GM03348 (cell line): ENCODE data around the gene TREM2.

Experiments
- DNase-seq: peaks from one replicate; pipeline ENCODE4 v3.0.0; 2012; ENCODE audit warnings: low spot score

TREM2 gene

DNA sequence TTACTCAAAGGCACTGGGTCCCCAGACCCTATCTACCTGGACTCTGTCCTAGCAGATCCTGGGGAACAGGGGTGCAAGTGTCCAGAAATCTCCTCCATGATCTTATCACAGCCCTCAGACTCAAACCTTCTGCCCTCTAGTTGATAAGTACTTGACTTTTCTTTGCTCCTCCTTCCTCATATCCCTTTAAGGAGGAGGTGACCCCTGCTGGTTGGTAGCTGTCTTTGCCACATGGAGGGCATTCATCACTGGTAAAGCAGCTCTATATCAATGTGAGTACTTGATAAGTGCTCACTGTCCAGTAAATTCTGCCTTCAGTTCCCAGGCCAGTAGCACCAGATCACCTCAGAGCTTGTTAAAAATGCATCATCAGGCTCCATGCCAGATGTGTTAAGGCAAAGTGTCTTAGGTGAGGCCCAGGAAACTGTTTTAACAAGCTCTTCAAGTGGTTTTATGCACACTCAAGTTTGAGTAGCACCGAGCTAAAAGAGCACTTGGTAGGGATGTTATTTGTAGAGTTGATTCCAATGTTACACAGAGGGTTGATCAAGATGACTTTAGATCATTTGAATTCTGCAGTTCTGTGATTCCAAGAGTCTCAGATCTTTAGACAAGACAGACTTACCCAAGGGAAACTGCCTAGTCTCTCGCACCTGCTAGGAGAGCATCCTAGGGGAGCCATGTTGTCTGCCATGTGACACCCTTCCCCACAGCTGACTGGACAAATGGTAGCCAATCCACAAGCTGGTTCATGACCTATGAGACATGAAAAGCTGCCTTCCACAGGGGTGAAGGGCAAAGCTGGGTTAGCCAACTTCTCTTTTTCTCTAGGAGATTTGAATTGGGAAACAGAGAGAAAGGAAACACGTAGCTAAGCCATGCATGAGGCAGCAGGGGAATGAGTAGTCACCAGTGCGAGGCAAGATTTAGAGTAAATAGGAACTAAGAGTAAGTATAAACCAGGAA is 19.4 kb upstream of the TREM2 start:
- DNase-seq = peak; percentile 42

DNA sequence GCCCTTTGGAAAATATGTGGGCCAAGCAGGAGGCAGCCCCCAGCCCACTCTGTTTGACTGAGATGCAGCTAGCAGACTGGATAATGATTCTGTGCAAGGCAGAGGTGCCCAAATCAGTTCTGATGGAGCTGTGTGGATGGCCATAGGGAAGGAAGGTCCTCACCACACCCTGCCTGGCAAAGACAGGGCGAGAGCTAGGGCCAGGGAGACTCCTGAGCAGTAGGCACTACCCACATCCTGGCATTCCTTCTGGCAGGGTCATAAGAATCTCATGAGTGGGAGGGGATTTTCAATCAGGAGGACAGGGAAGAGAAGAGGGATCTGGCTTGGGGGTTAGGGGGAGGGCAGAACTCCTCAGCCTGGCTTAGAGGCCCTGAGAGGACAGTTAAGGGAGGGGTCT is 18.6 kb upstream of the TREM2 start:
- DNase-seq = no peak

DNA sequence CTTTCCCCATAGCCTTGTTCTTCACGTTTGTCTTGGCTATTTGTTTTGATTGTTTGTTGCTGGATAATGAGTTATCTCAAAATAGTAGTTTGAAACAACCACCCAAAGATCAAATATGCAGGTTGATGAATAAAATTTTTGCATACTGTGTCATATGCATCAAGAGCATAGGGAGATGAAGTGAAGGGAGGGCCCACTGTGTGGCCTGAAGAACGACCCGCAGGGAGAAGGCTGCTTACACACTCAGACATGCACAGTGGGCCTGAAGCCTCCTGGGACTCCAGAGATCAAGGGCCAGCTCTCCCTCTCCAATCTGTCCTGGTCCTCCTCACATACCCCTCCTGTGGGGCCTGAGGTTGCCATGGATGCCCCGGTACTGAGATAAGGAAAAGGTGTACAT is 16.2 kb upstream of the TREM2 start:
- no peak for DNase-seq

GRCh38 chr6:41177695-41178094 is 14.8 kb upstream of the TREM2 start:
- DNase-seq = no peak

DNA sequence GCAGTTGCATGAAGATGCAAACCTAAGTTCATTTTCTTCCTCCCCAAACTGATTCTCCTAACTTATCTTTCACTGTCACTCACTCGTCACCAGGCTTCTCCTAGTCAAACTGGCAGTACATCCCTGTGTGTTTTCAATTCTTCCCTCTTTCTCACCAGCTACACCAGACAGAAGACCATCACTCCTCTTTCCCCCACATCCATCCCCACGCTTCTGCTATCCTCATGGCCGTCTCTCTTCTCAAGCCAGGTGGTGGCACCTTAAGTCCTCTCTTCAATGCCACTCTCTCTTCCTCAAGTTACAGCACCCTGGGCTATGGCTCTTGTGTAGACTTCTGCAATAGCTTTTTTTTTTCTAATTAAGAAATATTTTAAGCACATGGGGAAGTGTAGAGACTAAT is 14.4 kb upstream of the TREM2 start:
- DNase-seq = no peak

DNA sequence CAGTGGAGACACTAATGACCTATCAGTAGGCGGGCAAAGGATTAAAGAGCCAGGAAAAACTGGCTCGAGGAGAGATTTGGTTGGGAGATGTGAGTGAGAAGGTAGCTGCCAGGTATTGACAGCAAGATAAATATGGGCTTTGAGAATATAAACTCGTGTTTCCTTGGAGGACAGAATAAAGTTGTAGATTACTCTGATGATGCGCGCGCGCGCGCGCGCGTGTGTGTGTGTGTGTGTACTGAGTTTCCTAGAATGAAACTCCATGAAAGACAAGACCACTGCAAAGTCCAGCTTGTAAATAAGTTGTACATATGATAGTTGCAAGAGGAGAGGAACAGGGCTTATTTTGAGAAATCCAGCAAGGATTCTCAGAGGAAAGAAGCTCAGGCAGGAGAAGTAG is 13.3 kb upstream of the TREM2 start:
- DNase-seq = no peak

- DNase-seq = no peak
These were observed 12.2 kb upstream of the TREM2 start for GRCh38 chr6:41175084-41175483.

GRCh38 chr6:41174610-41175009 is 11.7 kb upstream of the TREM2 start:
- DNase-seq = no peak

DNA sequence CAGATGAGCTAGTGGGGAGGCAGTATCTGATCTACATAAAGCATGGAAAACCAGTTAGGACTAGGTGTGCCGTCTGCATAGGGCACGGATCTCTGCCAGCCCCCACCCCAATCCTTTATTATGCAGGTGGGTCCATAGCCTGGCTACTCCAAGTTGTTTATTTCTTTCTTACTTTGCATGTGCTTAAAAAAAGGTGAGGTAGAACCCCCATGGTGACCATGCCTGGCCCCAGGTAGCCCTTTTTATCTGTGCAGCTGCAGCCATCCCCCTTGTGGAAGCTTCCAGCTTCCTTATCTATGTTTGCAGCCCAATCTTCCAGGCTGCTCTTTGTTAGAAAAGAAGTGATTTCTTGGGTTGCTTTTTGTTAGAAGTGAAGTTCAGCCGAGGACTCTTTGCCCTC is 9.0 kb upstream of the TREM2 start:
- DNase-seq = no peak

DNA sequence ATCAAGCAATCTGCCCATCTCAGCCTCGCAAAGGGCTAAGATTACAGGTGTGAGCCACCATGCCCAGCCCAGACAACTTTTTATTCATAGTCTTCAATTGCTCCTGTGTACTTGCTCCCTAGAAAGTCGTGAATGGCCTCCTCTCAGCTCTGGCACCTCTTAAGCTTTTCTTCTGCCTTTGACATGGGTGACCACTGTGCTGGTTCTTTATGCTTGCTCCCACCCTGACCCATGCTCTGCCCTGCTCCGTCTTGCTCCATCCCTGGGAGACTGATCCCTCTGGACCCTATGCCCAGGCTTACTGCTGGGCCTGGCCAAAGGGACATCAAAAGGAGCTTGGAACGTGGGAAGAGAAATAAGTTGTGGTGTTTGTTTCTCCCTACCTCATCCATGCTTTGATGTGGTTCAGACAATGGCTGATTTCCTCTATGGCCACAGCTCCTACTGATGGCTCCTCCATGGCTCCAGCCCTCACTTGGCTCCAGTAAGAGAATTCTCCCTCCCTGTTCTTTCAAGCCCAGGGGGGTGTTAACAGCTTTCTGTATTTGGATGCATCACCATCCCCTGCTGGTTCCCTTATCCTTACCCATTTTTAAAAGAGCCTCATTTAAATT is 7.7 kb upstream of the TREM2 start:
- DNase-seq = no peak

GRCh38 chr6:41167173-41167963 is 4.5 kb upstream of the TREM2 start:
- peak; percentile 29 for DNase-seq

DNA sequence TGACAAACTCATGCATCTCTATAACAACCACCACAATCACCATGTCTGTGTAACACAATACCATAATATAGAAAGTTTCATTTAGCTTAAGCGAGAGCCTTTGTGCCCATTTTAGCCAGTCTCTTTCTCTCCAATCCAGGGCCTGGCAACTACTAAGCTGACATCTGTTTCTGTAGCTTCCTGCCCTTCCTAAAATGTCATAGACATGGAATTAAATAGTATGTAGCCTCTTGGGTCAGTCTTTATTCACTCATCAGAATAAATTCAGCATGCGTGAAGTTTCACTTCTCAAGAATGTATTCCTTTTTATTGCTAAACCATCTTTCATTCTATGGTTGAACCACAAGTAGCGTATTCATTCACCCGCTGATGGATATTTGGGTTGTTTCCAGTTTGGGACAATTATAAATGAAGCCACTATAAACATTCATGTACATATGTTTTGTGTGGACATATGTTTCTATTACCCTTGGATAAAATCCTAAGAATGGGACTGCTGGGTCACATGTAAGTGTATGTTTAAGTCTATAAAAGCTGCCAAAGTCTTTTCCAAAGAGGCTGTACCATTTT is 1.7 kb upstream of the TREM2 start:
- DNase-seq = no peak

GRCh38 chr6:41163419-41163717 is 452 bp upstream of the TREM2 start:
- no peak for DNase-seq

- no peak for DNase-seq
These were observed 914 bp downstream of the TREM2 start for GRCh38 chr6:41161851-41162552.

DNA sequence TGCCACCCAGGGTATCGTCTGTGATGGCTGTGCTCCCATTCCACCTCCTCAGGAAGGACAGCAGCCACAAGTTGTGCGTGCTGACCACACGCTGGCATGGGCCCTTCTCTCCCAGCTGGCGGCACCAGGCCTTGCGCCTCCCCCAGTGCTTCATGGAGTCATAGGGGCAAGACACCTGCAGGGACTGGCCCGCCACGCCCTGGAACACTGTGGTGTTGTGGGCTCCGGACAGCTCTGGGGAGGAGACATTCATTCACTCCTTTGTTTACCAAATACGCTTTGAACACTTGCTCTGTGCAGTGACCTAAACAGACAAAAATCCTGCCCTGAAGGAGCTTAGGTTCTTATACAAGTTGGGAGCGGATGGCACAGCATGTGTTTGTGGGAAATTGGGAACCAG is 1.5 kb downstream of the TREM2 start:
- no peak for DNase-seq

DNA sequence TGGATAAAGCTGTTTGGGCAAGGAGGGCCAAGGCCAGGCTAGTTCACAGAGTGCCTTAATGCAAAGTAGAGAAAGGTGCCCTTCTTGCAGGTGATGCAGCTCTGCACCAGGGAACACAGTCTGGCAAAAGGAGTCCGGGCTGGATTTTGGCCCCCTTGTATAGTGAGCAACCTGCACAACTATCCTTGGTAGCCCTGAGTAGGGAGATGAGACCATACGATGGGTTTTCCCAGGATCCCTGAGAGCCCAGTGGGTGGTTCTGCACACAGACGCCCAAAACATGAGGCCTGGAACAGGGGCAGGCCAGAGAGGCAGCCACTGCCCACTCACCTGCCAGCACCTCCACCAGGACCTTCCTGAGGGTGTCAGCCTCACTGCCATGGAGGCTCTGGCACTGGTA is 2.0 kb downstream of the TREM2 start:
- DNase-seq = no peak

DNA sequence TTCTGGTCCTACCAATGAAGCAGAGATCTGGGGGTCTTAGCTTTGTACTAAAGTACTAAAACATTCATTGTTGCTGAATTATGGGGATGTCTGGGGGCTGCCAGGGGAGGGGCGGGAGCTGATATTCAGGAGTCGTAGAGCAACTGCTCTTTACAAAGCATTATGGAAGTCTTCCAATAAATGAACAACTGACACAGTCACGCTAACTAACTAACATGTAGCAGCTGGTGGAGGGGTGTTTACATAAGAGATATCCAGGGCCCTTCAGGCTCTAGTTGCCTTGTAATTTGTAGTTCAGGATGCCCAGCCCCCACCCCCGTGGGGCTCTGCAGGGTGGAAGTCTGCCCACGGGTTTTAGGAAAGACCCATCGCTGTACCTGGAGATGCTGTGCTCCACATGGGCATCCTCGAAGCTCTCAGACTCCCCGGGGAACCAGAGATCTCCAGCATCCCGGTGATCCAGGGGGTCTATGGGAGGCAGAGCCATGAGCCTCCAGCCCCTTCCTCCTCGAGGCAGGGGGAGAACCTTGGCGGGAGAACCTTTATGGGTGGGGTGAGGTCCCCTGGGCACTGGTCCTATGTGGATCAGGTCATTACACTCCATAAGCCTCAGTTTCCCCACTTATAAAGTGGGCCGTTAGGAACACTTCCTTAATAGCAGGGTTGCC is 3.4 kb downstream of the TREM2 start:
- DNase-seq = no peak

DNA sequence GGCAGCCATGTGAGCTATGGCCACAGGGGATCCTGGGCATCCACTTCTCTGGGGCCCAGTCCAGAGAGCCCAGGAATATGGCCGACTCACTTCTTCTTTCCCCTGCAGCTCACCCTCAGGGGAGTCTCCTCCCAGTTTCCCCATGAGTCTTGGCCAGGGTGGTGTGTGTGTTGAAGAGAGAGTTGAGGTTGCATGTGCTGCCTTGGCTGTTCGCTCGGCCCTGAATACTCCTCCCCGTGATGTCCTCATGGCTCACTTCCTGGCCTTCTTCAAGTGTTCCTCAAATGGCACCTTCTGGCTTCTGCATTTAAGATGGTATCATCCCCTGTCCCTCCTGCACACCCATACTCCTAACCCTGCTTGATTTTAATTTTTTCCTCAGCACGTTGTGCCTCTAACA is 5.6 kb downstream of the TREM2 start:
- DNase-seq = no peak

GRCh38 chr6:41156771-41157170 is 6.1 kb downstream of the TREM2 start:
- DNase-seq = no peak

DNA sequence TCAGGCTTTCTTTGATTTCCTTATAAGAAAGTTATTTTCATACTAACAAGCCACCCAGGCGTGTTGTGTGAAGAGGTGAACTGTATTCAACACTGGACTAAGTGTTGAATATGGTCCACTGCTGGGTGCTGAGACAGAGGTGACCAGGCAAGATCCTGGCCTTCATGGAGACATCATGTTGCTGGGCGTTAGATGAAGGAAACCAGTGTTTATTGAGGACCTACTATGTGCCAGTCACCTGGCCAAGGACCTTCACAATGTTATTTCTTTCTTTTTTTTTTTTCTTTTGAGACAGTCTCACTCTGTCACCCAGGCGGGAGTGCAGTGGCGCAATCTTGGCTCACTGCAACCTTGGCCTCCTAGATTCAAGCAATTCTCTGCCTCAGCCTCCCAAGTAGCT is 6.9 kb downstream of the TREM2 start:
- DNase-seq = no peak

GRCh38 chr6:41155132-41155805 is 7.6 kb downstream of the TREM2 start:
- no peak for DNase-seq
